Upper lobe of left lung (tissue), 6 donors: Measurements from ENCODE around the gene IDH3B. TPM values are rescaled to one million over a fixed set of nuclear protein-coding genes. Genes with fewer than 3 reads are reported as not detected.

ENCODE experiments used
- ATAC-seq, 2 donors: fragments of 200-7000 bp; cut with Tn5 transposase; one replicate each; pipeline ENCODE4 v1.9.1; 2022; ENCODE audit warnings: mild to moderate bottlenecking in 2 of 2, moderate library complexity in 2 of 2; ENCODE audit not compliant: low FRiP score in 2 of 2
- DNase-seq, 2 donors: peaks; one replicate each; pipeline ENCODE4 v3.0.0-alpha.2; 2019 to 2020
- H3K27ac ChIP-seq, 4 donors: fragments of 200-600 bp; sonication (generic); one replicate each; pipeline ENCODE4 v1.5.1; 2016 to 2019
- H3K27me3 ChIP-seq, 4 donors: fragments of 200-600 bp; sonication (generic); one replicate each; pipeline ENCODE4 v1.5.1; 2017 to 2019
- H3K36me3 ChIP-seq, 4 donors: fragments of 200-600 bp; sonication (generic); one replicate each; pipeline ENCODE4 v1.5.1; 2016 to 2019
- H3K4me1 ChIP-seq, 4 donors: fragments of 200-600 bp; sonication (generic); one replicate each; pipeline ENCODE4 v1.5.1; 2018 to 2019
- H3K4me3 ChIP-seq, 4 donors: fragments of 200-600 bp; sonication (generic); one replicate each; pipeline ENCODE4 v1.5.1; 2017 to 2019; ENCODE audit warnings: mild to moderate bottlenecking in 2 of 4, moderate library complexity in 1 of 4
- H3K9me3 ChIP-seq, 4 donors: fragments of 200-600 bp; sonication (generic); one replicate each; pipeline ENCODE4 v1.5.1; 2018 to 2019
- EP300 ChIP-seq, 4 donors: sonication (generic); formaldehyde crosslinking; IDR thresholded peaks; one replicate each; pipeline ENCODE4 v1.5.1; 2017; ENCODE audit warnings: antibody characterized with exemption in 4 of 4, control low read depth in 2 of 4
- POLR2A ChIP-seq, 4 donors: fragments of 450-650 bp; IDR thresholded peaks; one replicate each; pipeline ENCODE4 v1.5.1; 2016 to 2017; ENCODE audit warnings: antibody characterized with exemption in 4 of 4, mild to moderate bottlenecking in 2 of 4
- POLR2AphosphoS5 ChIP-seq, 2 donors: sonication (generic); formaldehyde crosslinking; IDR thresholded peaks; one replicate each; pipeline ENCODE4 v1.5.1; 2017; ENCODE audit warnings: antibody characterized with exemption in 2 of 2
- WGBS, 2 donors: methylation state at CpG; one replicate each; pipeline ENCODE4 v1.1.5; 2017 to 2018; 5-methylcytosine and 5-hydroxymethylcytosine counted together
- total RNA-seq, 6 donors: library from RNA; depleted of rRNA in 4 of 6; stranded (reverse); fragments of >200 nt in 4 of 6; gene quantifications; one replicate each; pipeline versions ENCODE4 v1.1.0 to v1.2.1, GENCODE V29; 2016 to 2021
- TF ChIP-seq, protein P1 (sequence below), 6 experiments: fragments of 450-650 bp in 4 of 6; fragments of 200-600 bp in 2 of 6; sonication (generic) in 2 of 6; IDR thresholded peaks; one replicate each; pipeline ENCODE4 v1.5.1; 2016 to 2019; ENCODE audit warnings: antibody characterized with exemption in 6 of 6
- donor health status: DM: no; HTN: no; CAD: no; lungs with moderate emphysema.
- donor health status: DM: no; HTN: yes; CAD: no; lungs with severe emphysema.

The IDH3B gene
- total RNA-seq, 6 donors from 2014 or later: 64.7 to 108 (median 75.0) TPM

DNA sequence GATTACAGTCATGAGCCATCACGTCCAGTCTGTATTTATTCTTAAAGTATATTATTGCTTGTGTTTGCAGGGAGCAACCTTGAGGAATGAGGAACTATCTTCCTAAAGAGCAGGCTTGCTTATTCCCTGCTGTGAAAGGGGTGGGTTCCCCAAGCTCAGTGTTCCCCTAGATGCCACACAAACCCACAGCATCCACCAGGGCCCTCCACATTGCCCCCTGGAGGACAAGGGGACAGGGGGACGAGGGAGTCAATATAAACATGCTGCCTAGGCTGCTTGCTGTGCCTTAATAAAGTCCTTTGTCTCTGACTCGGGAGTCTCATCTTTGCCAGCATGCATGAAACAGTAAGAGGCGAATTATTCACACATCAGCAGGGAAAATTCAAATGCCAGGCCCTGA, 8.0 kb upstream of the IDH3B start:
- H3K4me1 ChIP-seq: no peaks in the 10 kb centered on the region
- ATAC-seq: no peak
- H3K9me3 ChIP-seq: no peaks in the 10 kb centered on the region
- 28 to 41% methylated on average over 4 of the region's 4 CpGs for WGBS, 2 donors
- H3K4me3 ChIP-seq: no peak overlapping the region
- TF ChIP-seq POLR2A (IDR thresholded peaks at IDR 0.05) (no peak), POLR2AphosphoS5 (IDR thresholded peaks at IDR 0.05) (no peak), EP300 (IDR thresholded peaks at IDR 0.05) (no peak)
- TF ChIP-seq, protein P1, sequence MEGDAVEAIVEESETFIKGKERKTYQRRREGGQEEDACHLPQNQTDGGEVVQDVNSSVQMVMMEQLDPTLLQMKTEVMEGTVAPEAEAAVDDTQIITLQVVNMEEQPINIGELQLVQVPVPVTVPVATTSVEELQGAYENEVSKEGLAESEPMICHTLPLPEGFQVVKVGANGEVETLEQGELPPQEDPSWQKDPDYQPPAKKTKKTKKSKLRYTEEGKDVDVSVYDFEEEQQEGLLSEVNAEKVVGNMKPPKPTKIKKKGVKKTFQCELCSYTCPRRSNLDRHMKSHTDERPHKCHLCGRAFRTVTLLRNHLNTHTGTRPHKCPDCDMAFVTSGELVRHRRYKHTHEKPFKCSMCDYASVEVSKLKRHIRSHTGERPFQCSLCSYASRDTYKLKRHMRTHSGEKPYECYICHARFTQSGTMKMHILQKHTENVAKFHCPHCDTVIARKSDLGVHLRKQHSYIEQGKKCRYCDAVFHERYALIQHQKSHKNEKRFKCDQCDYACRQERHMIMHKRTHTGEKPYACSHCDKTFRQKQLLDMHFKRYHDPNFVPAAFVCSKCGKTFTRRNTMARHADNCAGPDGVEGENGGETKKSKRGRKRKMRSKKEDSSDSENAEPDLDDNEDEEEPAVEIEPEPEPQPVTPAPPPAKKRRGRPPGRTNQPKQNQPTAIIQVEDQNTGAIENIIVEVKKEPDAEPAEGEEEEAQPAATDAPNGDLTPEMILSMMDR (IDR thresholded peaks at IDR 0.05): no peak
- no peak for DNase-seq
- no peak overlapping the region for H3K27ac ChIP-seq
- no peaks in the 10 kb centered on the region for H3K27me3 ChIP-seq
- no peaks in the 10 kb centered on the region for H3K36me3 ChIP-seq

DNA sequence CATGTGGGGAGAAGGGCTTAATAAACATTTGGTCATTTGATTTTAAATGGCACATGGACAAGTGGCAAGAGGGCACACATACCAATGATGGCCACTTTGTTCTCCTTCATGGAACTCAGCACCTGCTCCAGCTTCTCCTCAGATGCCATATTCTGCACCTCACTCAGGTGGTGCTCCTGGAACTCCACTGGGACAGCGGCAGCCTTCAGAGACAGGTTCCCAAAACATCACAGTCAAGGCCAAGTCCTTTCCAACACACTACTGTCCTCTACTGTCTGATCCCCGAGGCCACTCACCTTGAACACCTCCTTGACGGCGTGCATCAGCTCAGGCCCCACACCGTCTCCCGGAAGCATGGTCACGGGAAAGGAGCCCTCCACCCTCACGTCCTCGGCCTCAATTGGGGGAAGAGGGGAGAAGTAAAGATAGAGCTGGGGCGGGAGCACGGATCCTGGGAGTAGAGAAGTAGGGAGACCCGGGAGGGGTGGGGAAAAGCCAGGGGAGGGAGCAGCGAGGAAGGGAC, 591 bp downstream of the IDH3B start:
- no peaks in the 10 kb centered on the region for H3K9me3 ChIP-seq
- peak overlapping the region; percentile 84 to 97 (median 90) for H3K27ac ChIP-seq
- DNase-seq (no peak), ATAC-seq (peak in 1 of 2 donors; percentile 3)
- TF ChIP-seq, protein P1 (IDR thresholded peaks at IDR 0.05): no peak
- TF ChIP-seq POLR2A (IDR thresholded peaks at IDR 0.05) (no peak), EP300 (IDR thresholded peaks at IDR 0.05) (no peak), POLR2AphosphoS5 (IDR thresholded peaks at IDR 0.05) (no peak)
- 8% methylated on average over 11 to 13 of the region's 13 CpGs for WGBS, 2 donors
- H3K36me3 ChIP-seq: peaks cover 7 to 41% (median 30%) of the 10 kb centered on the region in 4 donors
- H3K4me1 ChIP-seq: peaks cover 11 to 15% (median 12%) of the 10 kb centered on the region in 4 donors
- peak overlapping the region; percentile 76 to 94 (median 88) for H3K4me3 ChIP-seq
- no peaks in the 10 kb centered on the region for H3K27me3 ChIP-seq

DNA sequence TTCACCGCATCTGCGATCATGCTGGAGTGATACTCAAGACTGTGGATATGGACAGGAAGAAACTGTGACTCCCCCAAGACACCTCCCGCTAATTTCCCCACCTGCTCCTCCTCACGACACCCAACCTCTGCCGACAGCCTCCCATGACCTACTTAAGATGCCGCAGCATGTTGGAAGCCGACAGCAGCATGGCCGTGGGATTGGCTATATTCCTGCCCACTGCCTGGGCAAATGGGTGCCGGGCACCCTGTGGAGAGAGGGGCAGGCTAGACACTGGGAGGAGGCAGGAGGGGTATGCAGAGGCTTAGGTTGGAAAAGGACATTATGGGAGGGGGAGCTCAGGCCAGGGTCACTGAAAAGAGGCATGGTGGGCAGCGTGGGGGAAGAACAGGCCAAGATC, 4.5 kb downstream of the IDH3B start:
- Histone ChIP-seq H3K9me3 (no peaks in the 10 kb centered on the region), H3K4me1 (peaks cover 12 to 14% (median 12%) of the 10 kb centered on the region in 4 donors), H3K4me3 (no peak overlapping the region), H3K27ac (no peak overlapping the region), H3K27me3 (no peaks in the 10 kb centered on the region), H3K36me3 (peaks cover 36 to 79% (median 69%) of the 10 kb centered on the region in 4 donors)
- 93 to 96% methylated on average over 10 of the region's 10 CpGs for WGBS, 2 donors
- TF ChIP-seq POLR2A (IDR thresholded peaks at IDR 0.05): no peak
- TF ChIP-seq, protein P1 (IDR thresholded peaks at IDR 0.05): no peak
- no peak for TF ChIP-seq POLR2AphosphoS5 (IDR thresholded peaks at IDR 0.05)
- no peak for TF ChIP-seq EP300 (IDR thresholded peaks at IDR 0.05)
- DNase-seq (no peak), ATAC-seq (no peak)

DNA sequence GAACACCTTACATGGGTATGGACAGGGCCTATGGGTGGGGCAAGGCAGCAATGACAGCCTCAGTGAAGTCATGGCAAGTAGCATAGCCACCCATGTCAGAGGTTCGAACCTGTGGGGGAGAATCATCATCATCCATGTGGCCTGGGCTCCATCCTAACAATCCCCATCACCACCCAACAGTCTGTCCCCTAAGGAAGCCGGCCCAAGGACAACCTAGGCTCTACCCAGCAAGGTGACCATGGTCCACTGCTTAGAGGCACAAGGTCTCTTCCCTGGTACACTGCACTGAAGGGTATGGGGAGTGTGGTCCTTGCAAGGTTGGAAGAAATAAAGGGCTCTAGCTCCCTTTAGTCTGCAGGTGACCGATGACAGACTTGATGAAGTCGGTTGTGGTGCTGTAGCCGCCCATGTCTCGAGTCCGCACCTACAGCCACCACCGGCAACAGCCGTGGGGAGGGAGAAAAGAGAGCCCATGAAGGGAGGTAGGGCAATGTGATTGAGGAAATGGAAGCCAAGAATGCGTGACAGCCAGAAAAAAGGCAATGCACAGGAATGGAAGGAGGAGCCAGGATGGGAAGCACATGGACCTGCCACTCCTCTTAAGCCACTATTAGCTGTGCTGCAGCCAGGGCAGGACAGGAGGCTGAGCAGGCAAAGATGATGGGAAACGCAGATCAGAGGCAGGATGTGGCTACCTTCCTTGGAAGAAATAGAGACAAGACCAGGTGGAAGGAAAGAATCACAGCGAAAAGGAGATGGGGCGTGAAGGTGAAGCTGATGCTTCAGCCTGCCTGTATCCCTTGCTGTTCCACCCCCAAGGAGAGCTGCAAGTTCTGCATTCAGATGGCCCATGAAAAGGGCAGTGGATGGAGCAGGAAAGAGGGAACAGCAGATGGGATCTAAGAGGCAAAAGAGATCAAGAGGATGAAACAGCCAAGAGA, 5.3 kb downstream of the IDH3B start:
- WGBS, 2 donors: 77 to 84% methylated on average over 11 to 13 of the region's 13 CpGs
- Histone ChIP-seq H3K36me3 (peaks cover 40 to 87% (median 74%) of the 10 kb centered on the region in 4 donors), H3K4me3 (no peak overlapping the region), H3K27ac (no peak overlapping the region), H3K9me3 (no peaks in the 10 kb centered on the region), H3K27me3 (no peaks in the 10 kb centered on the region), H3K4me1 (peaks cover 17 to 21% (median 19%) of the 10 kb centered on the region in 4 donors)
- no peak for ATAC-seq
- TF ChIP-seq EP300 (IDR thresholded peaks at IDR 0.05) (no peak), POLR2AphosphoS5 (IDR thresholded peaks at IDR 0.05) (no peak), POLR2A (IDR thresholded peaks at IDR 0.05) (no peak)
- TF ChIP-seq, protein P1 (IDR thresholded peaks at IDR 0.05): no peak
- no peak for DNase-seq
